HepG2 (cell line): Measurements from ENCODE around the gene RIN3. TPM values are rescaled to one million over a fixed set of nuclear protein-coding genes. Genes with fewer than 3 reads are reported as not detected.

Experiments used
- FOXJ3 ChIP-seq: sonication (generic); formaldehyde crosslinking; IDR thresholded peaks from 2 replicates; pipeline ENCODE4 v1.4.0; 2020; ENCODE audit warnings: missing genetic modification reagents, mild to moderate bottlenecking, borderline replicate concordance
- HMGA1 ChIP-seq: sonication (generic); formaldehyde crosslinking; conservative IDR thresholded peaks from 2 replicates; pipeline ENCODE4 v1.4.0; 2020; ENCODE audit warnings: missing genetic modification reagents
- KAT8 ChIP-seq: IDR thresholded peaks from 2 replicates; pipeline ENCODE4 v1.6.1; 2016; ENCODE audit warnings: missing genetic modification reagents, missing compliant biosample characterization
- KMT2A ChIP-seq: sonication (generic); formaldehyde crosslinking; IDR thresholded peaks from 2 replicates; pipeline ENCODE4 v1.4.0; 2020; ENCODE audit warnings: missing genetic modification reagents
- KMT2B ChIP-seq: IDR thresholded peaks from 2 replicates; pipeline ENCODE4 v1.6.1; 2016; ENCODE audit warnings: missing genetic modification reagents, missing compliant biosample characterization
- NCOR1 ChIP-seq: fragments of 200-600 bp; sonication (generic); IDR thresholded peaks from 2 replicates; pipeline ENCODE4 v1.7.0; 2017; ENCODE audit warnings: antibody characterized with exemption, low read length, borderline replicate concordance
- YEATS4 ChIP-seq: sonication (generic); formaldehyde crosslinking; IDR thresholded peaks from 2 replicates; pipeline ENCODE4 v1.4.0; 2020; ENCODE audit warnings: missing genetic modification reagents, borderline replicate concordance
- ZBTB8A ChIP-seq: sonication (generic); formaldehyde crosslinking; IDR thresholded peaks from 2 replicates; pipeline ENCODE4 v1.4.0; 2020; ENCODE audit warnings: mild to moderate bottlenecking, low read depth, missing genetic modification reagents, borderline replicate concordance
- ZNF510 ChIP-seq: sonication (generic); formaldehyde crosslinking; IDR thresholded peaks from 2 replicates; pipeline ENCODE4 v1.4.0; 2020; ENCODE audit warnings: low read depth, mild to moderate bottlenecking, missing genetic modification reagents
- polyA plus RNA-seq, 8 experiments: library from polyadenylated mRNA; depleted of rRNA in 3 of 8; stranded (reverse) in 7 of 8; unstranded in 1 of 8; fragments of >200 nt; fragmentation: Illumina TruSeq in 4 of 8; extraction: Trizol in 4 of 8; gene quantifications; 2 replicates each; pipeline versions ENCODE4 v1.2.1 to v1.2.3, GENCODE V29; 2011 to 2016; ENCODE audit warnings: low read depth in 4 of 8, missing spikeins in 1 of 8, mixed read lengths in 1 of 8; ENCODE audit not compliant: insufficient read depth in 1 of 8
- total RNA-seq, 5 experiments: library from RNA; depleted of rRNA; stranded (reverse); fragments of >200 nt; fragmentation: Illumina TruSeq; extraction: Trizol; gene quantifications; 2 replicates each; pipeline ENCODE4 v1.2.3, GENCODE V29; 2016; ENCODE audit warnings: low read depth in 1 of 5
- TF ChIP-seq, protein P1 (sequence below): sonication (generic); formaldehyde crosslinking; IDR thresholded peaks from 2 replicates; pipeline ENCODE4 v1.4.0; 2020; ENCODE audit warnings: missing genetic modification reagents
- TF ChIP-seq, protein P2 (sequence below): sonication (generic); formaldehyde crosslinking; IDR thresholded peaks from 2 replicates; pipeline ENCODE4 v1.4.0; 2020; ENCODE audit warnings: missing genetic modification reagents; ENCODE audit errors: not compliant biosample characterization
- TF ChIP-seq, protein P3 (sequence below): sonication (generic); formaldehyde crosslinking; IDR thresholded peaks from 2 replicates; pipeline ENCODE4 v1.4.0; 2020; ENCODE audit warnings: missing genetic modification reagents, borderline replicate concordance

Gene RIN3
- total and polyA plus RNA-seq, 2 of the 13 experiments (the other 11 are each of a cell fraction or from before 2014, with no cell fraction given), result 2.3 to 3.6 TPM

DNA sequence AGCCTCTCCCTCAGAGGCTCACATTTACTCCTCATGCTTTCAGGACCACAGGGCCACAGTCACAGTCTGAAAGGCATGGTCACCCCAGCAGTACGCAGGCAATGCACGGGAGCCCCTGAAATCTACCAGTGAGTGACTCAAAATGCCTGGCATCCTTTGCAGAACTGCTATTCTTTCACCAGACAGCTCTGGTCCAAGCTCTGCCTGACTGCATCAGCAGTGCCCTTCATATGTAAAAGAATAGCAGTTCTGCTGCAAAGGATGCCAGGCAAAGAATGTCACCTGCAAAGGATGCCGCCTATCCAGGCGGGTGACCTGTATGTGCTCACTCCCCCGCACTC, 196.4 kb downstream of the RIN3 start (continued):
- TF ChIP-seq, protein P1, sequence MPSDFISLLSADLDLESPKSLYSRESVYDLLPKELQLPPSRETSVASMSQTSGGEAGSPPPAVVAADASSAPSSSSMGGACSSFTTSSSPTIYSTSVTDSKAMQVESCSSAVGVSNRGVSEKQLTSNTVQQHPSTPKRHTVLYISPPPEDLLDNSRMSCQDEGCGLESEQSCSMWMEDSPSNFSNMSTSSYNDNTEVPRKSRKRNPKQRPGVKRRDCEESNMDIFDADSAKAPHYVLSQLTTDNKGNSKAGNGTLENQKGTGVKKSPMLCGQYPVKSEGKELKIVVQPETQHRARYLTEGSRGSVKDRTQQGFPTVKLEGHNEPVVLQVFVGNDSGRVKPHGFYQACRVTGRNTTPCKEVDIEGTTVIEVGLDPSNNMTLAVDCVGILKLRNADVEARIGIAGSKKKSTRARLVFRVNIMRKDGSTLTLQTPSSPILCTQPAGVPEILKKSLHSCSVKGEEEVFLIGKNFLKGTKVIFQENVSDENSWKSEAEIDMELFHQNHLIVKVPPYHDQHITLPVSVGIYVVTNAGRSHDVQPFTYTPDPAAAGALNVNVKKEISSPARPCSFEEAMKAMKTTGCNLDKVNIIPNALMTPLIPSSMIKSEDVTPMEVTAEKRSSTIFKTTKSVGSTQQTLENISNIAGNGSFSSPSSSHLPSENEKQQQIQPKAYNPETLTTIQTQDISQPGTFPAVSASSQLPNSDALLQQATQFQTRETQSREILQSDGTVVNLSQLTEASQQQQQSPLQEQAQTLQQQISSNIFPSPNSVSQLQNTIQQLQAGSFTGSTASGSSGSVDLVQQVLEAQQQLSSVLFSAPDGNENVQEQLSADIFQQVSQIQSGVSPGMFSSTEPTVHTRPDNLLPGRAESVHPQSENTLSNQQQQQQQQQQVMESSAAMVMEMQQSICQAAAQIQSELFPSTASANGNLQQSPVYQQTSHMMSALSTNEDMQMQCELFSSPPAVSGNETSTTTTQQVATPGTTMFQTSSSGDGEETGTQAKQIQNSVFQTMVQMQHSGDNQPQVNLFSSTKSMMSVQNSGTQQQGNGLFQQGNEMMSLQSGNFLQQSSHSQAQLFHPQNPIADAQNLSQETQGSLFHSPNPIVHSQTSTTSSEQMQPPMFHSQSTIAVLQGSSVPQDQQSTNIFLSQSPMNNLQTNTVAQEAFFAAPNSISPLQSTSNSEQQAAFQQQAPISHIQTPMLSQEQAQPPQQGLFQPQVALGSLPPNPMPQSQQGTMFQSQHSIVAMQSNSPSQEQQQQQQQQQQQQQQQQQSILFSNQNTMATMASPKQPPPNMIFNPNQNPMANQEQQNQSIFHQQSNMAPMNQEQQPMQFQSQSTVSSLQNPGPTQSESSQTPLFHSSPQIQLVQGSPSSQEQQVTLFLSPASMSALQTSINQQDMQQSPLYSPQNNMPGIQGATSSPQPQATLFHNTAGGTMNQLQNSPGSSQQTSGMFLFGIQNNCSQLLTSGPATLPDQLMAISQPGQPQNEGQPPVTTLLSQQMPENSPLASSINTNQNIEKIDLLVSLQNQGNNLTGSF, result no peak
- TF ChIP-seq ZNF510 (CRISPR knock-in tag), result no peak
- no peak for TF ChIP-seq KMT2B (CRISPR knock-in tag)
- TF ChIP-seq, protein P2, sequence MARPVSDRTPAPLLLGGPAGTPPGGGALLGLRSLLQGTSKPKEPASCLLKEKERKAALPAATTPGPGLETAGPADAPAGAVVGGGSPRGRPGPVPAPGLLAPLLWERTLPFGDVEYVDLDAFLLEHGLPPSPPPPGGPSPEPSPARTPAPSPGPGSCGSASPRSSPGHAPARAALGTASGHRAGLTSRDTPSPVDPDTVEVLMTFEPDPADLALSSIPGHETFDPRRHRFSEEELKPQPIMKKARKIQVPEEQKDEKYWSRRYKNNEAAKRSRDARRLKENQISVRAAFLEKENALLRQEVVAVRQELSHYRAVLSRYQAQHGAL (CRISPR knock-in tag), result no peak
- no peak for TF ChIP-seq ZBTB8A (CRISPR knock-in tag)
- no peak for TF ChIP-seq NCOR1
- TF ChIP-seq, protein P3, sequence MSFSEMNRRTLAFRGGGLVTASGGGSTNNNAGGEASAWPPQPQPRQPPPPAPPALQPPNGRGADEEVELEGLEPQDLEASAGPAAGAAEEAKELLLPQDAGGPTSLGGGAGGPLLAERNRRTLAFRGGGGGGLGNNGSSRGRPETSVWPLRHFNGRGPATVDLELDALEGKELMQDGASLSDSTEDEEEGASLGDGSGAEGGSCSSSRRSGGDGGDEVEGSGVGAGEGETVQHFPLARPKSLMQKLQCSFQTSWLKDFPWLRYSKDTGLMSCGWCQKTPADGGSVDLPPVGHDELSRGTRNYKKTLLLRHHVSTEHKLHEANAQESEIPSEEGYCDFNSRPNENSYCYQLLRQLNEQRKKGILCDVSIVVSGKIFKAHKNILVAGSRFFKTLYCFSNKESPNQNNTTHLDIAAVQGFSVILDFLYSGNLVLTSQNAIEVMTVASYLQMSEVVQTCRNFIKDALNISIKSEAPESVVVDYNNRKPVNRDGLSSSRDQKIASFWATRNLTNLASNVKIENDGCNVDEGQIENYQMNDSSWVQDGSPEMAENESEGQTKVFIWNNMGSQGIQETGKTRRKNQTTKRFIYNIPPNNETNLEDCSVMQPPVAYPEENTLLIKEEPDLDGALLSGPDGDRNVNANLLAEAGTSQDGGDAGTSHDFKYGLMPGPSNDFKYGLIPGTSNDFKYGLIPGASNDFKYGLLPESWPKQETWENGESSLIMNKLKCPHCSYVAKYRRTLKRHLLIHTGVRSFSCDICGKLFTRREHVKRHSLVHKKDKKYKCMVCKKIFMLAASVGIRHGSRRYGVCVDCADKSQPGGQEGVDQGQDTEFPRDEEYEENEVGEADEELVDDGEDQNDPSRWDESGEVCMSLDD (CRISPR knock-in tag), result no peak
- TF ChIP-seq FOXJ3, result no peak
- TF ChIP-seq KMT2A (CRISPR knock-in tag), result no peak
- TF ChIP-seq HMGA1 (CRISPR knock-in tag), result no peak
- TF ChIP-seq YEATS4 (CRISPR knock-in tag), result no peak
- TF ChIP-seq KAT8 (CRISPR knock-in tag), result no peak
